K562 (cell line): ENCODE results near the gene AP2A2. TPM values are rescaled to one million over a fixed set of nuclear protein-coding genes. Genes with fewer than 3 reads are reported as not detected.

Experiments
- COPS2 ChIP-seq: fragments of 450-650 bp; conservative IDR thresholded peaks from 2 replicates; pipeline ENCODE4 v1.6.1; 2016; ENCODE audit warnings: mild to moderate bottlenecking, moderate library complexity
- HMG20A ChIP-seq: fragments of 450-650 bp; formaldehyde crosslinking; conservative IDR thresholded peaks from 2 replicates; pipeline ENCODE4 v1.4.0; 2020; ENCODE audit warnings: mild to moderate bottlenecking, mixed read lengths
- MGA ChIP-seq: fragments of 450-650 bp; IDR thresholded peaks from 2 replicates; pipeline ENCODE4 v1.6.1; 2016; ENCODE audit warnings: mild to moderate bottlenecking, moderate library complexity
- ZNF217 ChIP-seq: sonication (generic); formaldehyde crosslinking; IDR thresholded peaks from 2 replicates; pipeline ENCODE4 v1.8.0; 2022; ENCODE audit warnings: mild to moderate bottlenecking, missing genetic modification reagents
- ZNF644 ChIP-seq: fragments of 200-800 bp; sonication (Bioruptor generic); IDR thresholded peaks from 2 replicates; pipeline ENCODE4 v1.6.1; 2016; ENCODE audit warnings: low read depth, missing genetic modification characterization, missing compliant biosample characterization
- polyA plus RNA-seq, 8 experiments: library from polyadenylated mRNA; depleted of rRNA in 4 of 8; stranded (reverse) in 5 of 8; unstranded in 3 of 8; fragments of >200 nt; fragmentation: Nextera tagmentation in 2 of 8; fragmentation: Illumina TruSeq in 1 of 8; extraction: Ambion mirVana in 2 of 8; extraction: Trizol in 1 of 8; gene quantifications; 2 replicates each; pipeline versions ENCODE4 v1.2.1 to v1.2.3, GENCODE V29; 2011 to 2014; ENCODE audit warnings: inconsistent platforms in 1 of 8, missing spikeins in 1 of 8
- total RNA-seq, 7 experiments: library from RNA; depleted of rRNA in 6 of 7; stranded (reverse); fragments of >200 nt in 6 of 7; fragmentation: Illumina TruSeq in 2 of 7; extraction: Trizol in 2 of 7; gene quantifications; 2 replicates each; pipeline versions ENCODE4 v1.2.1 to v1.2.3, GENCODE V29; 2011 to 2021; ENCODE audit warnings: low replicate concordance in 1 of 7

Gene AP2A2
- total and polyA plus RNA-seq, 9 of the 15 experiments (the other 6 are each of a cell fraction or from before 2014, with no cell fraction given): 0.69 to 41.7 (median 15.2) TPM

- TF ChIP-seq HMG20A (CRISPR knock-in tag) (no peak), ZNF217 (no peak), ZNF644 (tag) (no peak), COPS2 (no peak), MGA (no peak)
Observed at GRCh38 chr11:1034001-1034400, 108.3 kb downstream of the AP2A2 start (continued).
